ENCODE results near the gene COQ4.
A peak's percentile ranks its signal among the peaks of the same experiment; 100 is the strongest.

COQ4 gene

DNA sequence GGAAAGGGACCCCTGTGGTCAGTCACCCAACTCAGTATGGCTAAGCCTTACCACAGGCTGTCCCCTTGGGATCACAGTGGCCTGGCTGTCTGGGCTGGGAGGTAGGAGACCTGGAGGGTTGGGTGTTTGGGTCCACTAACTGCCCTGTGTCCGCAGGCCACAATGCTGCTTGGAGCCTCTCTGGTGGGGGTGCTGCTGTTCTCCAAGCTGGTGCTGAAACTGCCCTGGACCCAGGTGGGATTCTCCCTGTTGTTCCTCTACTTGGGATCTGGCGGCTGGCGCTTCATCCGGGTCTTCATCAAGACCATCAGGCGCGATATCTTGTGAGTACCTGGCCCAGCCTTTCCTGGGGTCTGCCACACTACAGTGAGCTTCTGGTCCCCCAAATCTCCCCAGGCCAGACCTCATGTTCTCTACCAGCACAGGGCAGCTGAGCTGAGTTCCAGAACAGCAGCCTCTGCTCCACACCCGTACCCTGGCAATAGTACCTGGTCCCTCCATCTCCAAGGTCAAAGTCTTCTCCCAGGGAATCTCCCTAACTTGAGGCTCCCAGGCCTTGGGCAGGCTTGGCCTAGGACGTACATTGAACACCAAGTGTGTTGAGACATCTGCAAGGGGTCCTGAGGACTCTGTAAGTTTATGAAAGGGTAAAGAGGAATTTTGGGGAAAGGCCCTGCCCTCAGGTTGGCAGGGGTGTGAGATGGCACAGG is 20.5 kb downstream of the COQ4 start:
- DNase-seq = no peak

DNA sequence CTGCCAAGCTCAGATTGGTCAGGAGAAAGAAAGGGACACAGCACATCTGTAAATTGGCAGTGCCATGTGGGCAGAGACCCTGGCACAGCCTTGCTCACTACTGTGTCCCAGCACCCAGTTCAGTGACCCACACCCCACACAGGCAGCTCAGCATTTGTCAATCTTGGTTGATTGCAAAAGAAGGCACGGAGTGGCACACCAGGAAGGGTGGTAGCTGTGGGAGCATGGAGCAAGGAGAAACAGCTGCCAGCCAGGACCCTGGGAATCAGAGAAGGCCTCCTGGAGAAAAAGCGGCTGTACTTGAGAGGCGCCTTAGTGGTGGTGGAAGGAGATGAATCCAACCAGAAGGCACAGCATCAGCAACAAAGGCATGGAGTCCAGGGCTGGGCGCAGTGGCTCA is 21.2 kb downstream of the COQ4 start:
- DNase-seq = no peak

DNA sequence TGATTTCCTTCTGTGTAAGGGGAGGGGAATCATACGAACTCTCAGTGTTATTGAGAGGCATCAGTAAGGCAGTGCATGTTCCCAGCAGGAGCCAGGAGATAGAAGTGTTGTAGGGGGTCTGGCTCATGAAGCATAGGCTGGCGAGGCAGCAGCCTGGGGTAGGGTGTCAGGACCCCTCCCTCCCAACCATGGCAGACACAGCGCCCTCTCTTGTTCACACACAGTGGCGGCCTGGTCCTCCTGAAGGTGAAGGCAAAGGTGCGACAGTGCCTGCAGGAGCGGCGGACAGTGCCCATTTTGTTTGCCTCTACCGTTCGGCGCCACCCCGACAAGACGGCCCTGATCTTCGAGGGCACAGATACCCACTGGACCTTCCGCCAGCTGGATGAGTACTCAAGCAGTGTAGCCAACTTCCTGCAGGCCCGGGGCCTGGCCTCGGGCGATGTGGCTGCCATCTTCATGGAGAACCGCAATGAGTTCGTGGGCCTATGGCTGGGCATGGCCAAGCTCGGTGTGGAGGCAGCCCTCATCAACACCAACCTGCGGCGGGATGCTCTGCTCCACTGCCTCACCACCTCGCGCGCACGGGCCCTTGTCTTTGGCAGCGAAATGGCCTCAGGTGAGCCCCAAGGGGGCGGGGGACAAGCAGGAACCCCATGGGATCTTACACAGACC is 22.4 kb downstream of the COQ4 start:
- DNase-seq = no peak

DNA sequence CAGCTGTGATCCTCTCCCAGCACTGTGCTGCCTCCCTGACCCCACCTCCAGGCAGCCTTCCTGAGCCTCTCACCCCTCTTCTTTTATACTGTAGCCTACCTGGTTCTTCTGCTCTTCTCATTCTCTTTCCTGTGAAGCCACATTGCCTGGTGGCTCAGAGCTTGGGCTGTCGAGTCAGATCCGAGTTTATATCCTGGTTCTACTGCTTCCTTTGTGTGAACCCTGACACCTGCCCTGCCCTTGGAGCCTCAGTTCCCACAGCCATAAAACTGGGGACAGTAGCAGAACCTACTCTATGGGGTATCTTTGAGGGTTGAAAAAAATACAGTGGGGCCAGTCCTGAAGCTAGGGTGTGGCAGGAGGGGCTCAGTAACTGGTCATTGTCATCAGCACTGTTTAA is 26.5 kb downstream of the COQ4 start:
- no peak for DNase-seq

DNA sequence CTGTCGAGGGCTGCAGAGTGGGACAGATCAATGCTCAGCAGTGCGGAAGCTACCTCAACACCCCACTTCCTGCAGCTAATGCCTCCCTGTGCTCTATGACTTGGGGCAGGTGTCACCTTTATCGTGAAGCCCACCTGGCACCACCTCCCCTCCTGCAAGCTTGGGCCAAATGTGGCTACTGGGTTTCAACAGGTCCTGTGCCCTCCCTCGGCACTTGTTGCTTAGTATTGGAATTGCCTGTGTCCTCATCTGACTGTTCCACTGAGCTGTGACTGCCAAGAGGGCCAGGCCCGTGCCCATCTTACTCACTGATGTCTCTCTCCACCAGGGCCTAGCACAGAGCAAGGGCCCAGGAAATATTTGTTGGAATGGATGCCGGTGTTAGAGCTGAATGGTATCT is 27.1 kb downstream of the COQ4 start:
- DNase-seq = no peak

DNA sequence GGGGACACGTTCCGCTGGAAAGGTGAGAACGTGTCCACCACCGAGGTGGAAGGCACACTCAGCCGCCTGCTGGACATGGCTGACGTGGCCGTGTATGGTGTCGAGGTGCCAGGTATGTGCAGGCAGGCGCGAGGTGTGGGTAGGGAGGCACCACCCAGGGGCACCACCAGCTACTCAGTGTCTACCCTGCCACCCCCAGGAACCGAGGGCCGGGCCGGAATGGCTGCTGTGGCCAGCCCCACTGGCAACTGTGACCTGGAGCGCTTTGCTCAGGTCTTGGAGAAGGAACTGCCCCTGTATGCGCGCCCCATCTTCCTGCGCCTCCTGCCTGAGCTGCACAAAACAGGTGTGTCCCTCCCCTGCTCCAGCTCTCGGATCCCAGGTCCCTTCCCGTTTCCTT is 32.8 kb downstream of the COQ4 start:
- DNase-seq = no peak

DNA sequence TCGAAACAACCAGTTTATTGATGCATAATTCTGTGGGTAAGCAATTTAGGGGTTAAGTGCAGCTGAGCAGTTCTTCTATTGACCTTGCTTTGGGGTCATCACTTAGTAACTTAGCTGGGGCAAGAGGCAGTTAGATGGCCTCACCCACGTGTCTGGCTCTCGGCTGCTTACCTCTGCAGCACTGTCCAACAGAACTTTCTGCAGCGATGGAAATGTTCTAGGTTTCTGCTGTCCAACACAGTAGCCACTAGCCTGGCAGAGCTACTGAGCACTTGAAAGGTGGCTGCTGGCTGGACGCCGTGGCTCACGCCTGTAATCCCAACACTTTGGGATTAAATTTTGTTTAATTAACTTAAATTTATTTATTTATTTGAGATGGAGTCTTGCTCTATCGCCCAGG is 35.5 kb downstream of the COQ4 start:
- no peak for DNase-seq

DNA sequence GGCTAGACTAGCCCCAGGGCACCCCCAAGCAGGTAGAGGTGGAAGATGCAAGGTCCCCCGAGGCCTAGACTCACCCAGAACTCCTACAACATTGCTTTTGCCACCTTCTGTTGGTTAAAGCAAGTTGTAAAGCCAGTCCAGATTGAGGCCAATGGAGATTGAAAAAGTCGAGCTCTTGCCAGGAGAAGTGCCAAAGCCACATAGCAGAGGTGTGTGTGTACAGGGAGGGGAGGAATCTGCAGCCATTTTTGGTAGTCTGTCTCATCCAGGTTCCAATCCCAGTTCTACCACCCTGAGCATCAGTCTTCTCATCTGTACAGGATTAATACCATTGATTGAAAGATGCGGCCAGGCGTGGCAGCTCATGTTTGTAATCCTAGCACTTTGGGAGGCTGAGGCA is 36.2 kb downstream of the COQ4 start:
- DNase-seq = no peak

DNA sequence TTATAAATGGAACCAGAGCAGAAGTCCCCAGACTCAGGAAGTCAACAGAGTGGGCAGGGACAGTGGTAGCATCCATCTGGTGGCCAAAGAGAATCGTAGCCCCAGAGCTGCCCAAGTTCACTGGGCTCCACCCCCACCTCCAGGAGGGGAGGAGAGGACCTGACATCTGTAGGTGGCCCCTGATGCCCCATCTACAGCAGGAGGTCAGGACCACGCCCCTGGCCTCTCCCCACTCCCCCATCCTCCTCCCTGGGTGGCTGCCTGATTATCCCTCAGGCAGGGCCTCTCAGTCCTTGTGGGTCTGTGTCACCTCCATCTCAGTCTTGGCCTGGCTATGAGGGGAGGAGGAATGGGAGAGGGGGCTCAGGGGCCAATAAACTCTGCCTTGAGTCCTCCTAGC is 38.2 kb downstream of the COQ4 start:
- DNase-seq = no peak

DNA sequence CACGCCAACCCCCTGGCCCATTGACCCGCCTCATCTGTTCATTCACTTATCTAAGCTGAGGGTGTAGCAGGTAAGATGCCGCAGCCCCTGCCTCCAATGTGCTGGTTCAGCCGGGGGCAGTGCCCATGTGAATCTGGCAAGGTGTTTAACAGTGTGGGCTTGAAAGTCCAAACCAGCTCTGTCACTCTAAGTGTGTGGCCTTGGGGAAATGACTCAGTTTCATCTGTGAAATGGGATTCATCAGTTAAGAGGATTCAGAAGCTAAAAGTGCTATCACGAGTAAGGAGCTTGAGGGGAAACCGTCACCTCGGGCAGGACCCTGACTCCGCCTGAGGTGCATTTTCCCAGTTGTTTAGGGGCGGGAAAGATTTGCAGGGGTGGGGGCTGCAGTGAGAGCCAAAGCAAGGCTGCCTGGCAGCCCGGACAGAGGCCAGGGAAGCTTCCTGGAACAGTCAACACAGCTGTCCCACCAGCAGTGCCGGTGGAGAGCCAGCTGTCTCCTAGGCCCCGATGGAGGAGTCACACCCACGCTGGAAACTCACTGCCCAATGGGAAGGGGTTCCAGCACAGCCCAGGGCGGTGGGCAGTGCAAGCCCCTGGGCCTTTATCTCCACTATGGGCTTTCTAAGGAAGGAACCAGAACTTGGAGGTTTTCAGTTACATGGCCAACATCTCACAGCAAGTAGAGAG is 38.8 kb downstream of the COQ4 start:
- DNase-seq = no peak

DNA sequence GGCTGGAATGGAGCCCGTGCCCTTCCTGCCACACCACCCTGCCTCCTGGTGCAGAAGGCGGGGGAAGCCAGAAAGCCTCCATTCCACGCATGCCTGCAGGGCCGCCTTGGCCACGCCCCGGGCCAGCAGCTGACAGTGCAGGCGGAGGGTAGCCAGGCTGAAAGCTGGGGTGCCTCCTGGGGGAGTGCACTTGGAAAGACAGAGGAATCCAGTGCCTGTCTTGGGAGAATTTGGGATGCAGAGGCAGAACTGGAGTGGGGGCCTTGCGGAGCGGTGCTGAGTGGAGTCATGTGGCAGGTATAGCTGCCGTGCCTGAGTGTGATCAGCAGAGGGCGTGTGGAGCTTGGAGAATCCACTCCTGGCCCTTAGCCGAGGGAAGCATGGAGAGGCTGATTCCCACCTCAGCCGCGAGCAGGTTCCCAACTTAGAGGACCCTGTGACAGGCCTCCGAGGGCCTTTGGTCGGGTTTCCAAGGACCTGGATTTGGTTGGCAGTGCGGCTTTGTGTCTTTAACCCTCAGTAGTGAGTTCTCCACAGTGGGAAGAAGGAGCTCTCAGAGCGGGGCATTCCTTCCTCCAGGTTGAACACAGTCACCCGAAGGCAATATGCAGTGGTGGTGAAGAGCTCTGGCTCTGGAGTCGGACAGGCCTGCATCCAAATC is 39.5 kb downstream of the COQ4 start:
- DNase-seq = peak; percentile 88

DNA sequence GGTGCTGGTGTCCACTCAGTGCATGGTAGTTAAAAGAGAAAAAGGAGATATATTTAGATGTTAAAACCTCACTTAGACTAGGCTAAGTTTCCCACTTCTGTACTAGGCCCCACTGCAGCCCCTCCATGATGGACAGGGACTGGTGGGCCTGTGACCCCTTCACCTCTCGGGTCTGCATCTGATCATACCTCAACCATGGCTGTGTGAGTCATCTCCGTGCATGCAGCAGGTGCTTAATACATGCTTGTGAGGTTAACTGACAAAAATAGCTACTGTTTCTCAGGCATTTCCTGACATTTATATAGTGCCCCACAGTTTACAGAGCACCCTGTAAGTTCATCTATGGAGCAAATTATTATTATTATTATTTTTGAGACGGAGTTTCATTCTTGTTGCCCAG is 40.1 kb downstream of the COQ4 start:
- DNase-seq = no peak

DNA sequence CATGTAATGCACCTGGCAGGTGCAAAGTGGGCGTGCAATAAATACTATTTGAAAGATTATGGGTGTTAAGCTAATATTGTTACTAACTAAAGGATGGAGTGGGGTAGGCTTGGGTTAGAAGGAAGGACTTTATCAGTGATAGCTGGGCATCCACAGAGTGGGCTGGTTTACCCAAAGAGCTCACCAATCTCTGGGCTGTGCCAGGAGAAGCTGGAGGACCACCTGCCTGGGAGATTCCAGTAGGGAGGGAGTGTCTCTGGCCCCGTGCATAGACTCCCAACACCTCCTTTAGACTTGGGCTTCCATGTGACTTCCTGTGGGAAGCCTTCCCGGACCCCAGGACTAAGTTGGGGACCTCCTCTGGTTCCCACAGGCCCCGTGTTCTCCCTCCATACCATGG is 42.9 kb downstream of the COQ4 start:
- no peak for DNase-seq

DNA sequence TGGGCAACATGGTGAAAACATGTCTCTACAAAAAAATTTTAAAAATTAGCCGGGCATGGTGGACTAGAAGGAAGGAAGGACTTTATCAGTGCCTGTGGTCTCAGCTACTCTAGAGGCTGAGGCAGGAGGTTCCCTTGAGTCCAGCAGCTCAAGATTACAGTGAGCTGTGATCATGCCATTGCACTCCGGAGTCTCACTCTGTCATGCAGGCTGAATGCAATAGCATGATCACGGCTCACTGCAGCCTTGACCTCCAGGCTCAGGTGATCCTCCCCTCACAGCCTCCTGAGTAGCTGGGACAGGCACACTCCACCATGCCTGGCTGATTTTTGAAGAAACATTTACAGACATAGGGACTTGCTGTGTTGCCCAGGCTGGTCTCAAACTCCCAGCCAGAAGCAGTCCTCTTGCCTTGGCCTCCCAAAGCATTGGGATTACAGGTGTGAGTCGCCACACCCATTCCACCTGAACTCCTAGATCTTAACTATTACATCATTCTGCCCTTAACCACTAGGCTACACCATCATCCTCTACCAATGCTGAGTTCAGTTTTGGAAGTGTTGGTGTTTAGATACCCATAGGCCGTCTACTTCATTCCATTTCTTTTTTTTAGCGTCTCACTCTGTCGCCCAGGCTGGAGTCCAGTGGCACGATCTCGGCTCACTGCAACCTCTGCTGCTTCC is 46.5 kb downstream of the COQ4 start:
- DNase-seq = peak; percentile 39

DNA sequence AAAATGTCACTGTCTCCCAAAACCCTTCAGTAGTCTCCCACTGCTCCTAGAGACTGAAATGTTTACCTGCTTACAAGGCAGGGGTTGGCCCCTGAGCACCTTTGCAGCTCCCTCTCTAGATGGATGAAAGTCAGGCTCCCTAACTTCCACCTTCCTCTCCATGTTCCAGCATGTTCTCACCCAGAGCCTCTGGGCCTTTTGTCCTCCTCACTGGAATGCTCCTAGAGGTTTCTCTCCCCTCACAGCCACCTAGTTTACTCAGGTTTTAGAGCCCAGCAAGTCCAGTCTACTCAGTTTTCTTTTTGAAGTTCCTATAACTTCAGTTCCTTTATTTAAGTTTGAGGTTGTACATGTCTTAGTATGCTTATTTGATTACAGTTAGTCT is 47.7 kb downstream of the COQ4 start:
- no peak for DNase-seq

DNA sequence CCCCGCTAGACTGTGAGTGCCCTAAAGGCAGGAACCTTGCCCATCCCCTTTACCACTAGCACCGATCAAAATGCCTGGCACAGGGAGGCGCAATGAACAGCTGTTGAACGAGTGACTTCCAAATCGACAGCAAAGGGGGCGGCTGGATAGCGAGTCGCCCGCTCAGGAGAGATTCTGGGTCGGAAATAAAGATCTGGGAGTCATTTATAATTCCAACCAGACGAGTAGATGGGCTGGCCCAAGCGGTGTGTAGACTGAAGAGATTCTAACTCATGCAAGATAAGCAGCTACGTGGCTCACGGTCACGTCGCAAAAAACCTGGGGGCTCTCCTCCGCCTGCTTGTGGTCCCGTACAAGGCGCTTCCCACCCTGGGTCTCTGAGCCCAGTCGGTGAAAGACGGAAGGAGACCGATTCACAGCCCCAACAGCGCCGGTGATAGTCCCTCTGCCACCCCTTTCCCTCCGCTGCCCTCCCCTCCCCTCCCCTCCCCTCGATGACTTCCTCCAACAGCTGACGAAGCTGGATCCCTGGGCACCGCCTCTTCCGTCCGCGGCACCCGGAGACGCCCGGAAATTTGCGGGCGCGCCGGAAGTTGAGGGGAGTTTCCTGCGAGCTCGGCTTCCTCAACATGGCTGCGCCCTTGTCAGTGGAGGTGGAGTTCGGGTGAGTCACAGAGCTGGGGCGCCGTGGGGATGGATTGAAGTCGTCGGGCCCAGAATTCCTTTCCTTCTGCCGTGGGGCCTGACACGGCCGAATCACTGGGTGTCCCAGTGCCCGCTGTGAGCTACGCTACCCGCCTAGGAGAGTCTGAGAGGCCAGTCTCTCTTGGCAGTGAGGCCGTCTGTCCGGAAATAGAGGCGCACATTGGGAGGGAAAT is 48.4 kb downstream of the COQ4 start, which contains the start of gene URM1:
Gene URM1 (plus strand): TSS at position 623 of the 878 bp plus-strand sequence. CDS start 7 bp downstream, at position 630.
- DNase-seq = peak; percentile 99

DNA sequence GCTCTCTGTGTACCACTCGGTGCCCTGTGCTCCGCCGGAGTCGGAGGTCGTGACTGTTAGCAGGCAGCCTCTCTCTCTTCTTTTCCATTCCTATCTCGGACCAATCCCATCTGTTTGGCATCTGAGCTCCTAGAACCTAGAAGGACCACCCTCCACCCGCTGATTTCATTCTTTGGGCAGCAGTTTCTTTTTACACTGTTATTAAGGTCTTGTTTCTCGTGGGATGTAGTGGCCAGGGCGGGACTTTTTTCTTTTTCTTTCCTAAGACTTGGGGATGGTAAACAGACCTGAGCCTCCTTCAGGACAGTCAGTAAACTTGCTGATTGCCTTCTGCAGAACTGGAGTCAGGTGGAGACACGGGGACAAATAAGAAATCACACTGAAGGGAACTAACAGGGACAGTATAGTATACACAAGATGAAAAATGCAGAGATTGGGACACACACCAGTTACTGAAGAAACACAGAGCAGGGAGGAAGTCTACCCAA is 49.0 kb downstream of the COQ4 start:
- DNase-seq = no peak

DNA sequence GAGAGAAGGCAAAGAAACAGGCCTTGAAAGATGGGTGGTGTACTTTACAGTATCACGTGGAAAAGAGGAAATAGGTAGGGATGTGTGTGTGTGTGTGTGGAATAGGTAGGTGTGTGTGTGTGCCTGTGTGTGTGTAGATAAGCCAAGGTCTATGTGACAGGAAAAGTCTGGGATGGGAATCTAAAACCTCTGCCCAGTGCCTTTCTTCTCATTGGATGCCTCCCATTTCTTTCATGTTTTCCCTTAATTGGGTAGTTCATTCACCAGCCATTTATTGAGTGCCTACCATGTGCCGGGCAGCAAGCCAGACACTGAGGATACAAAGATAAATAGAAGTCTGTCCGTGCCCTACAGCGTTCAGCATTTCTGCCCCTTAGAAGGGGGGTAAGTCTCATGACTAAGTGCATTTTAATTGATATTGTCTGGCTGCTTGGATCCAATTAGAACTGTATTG is 49.6 kb downstream of the COQ4 start:
- peak; percentile 72 for DNase-seq

DNA sequence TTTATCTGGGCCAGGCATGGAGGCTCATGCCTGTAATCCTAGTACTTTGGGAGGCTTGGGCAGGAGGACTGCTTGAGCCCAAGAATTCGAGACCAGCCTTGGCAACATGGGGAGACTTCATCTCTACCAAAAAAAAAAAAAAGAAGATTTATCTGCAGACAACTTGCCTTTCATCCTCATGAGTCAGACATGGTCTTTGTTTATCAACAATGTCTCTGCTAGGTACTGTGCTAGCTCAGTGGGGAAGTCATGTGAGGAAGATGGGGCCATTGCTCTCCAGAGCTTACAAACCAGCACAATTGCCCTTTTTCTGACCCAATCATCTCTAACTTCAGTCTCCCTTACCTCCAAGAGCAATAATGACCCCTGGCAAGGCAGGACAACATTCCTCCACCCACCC is 50.1 kb downstream of the COQ4 start:
- DNase-seq = peak; percentile 41

DNA sequence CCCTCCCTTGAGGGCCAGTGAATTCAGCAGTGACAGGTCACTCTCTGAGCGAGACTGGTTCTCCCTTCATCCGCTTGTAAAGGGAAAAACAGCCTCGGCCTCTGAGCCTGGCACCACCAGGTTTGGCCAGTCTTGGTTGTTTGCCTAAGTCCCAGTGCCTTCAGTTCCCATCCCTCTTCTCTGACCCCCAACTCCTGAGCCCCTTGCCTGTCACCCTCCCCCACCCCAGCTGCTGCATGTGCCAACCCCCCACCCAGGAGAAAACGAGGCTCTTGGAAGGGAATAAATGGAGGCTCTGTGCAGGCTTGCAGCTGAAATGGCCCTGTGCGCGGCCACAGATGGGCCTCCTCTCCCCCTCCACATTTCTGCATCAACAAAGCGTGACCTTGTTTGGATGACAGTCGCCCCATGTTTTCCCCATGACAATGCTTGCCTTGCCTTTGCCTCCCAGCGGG is 51.6 kb downstream of the COQ4 start:
- no peak for DNase-seq

DNA sequence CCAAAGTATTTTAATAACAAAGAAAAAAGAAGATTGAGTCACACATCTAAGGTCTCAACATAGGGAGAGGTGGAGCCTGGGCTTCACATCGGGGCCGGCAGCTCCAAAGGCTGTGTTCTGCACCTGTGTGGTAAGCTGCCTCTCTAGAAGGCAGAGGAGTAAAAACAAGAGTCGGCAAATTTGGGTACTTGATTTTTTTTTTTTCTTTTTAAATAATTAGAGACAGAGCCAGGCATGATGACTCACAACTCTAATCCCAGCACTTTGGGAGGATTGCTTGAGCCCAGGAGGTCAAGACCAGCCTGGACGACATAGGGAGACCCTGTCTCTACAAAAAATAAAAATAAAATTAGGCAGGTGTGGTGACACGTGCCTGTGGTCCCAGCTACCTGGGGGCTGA is 53.2 kb downstream of the COQ4 start:
- DNase-seq = no peak

DNA sequence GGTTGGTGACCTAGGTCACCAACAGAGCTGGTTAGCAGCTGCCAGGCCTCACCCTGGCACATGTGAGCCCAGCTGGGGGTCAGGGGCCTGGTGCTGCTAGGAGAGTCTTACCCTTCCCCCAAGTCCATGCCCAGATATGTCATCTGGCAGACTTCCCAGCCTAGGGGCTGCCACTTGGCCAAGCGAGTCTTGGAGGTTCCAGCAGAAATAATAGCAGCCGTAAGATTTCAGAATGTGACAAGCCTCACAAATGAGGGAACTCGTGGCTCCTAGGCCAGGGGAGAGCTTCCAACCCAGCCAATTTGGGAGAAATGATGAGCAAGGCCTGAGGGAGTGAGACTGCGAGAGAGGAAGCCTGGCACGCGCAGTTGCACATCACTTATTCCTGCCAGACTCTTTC is 59.6 kb downstream of the COQ4 start:
- DNase-seq = no peak
